CD4-positive, alpha-beta T cell treated with Interleukin-1 beta for 1 hour (primary cell): ENCODE data around the gene HOXB9.

Experiments
- DNase-seq, 2 donors: peaks; one replicate each; pipeline ENCODE4 v3.0.0-alpha.2; 2020 to 2022

HOXB9 gene

GRCh38 chr17:48582750-48583069, 43.4 kb downstream of the HOXB9 start:
- DNase-seq, result no peak

DNA sequence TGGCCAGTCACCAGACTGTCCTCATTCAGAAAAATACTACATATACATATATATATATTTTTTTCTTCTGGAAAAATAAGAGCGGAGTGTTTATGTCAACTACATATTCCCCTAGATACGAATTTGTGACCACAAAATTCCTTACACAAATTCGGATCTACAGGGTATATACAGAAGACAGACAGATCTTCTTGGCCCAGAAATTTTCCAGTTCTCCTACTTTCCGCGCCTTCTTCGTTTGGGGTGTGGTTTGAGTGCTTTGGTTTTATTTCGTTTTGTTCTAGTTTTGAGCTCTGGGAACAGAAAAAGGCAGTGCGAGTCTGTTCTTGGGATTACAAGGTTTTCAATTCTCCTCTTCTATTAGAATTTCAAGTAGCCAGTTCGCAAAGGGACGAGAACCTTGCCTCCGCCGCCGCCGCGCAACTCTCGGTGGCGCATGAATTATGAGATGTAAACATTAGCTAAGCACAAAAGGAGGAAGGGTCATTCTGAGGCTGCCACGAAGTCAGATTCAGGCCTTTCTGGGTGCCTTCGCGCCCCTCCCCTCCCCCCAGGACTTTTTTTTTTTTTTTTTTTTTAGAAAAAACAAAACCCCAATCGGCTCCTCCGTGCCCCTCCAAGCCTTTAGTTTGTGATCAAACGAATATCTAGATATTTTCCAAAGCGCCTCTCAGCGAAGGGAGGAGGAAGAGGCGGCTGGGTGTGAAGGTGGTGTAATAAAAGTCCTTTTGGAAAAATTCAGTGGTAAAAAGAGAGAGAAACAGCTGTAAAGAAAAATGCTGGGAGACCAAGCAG, 46.2 kb downstream of the HOXB9 start:
- no peak for DNase-seq

- no peak for DNase-seq
These were observed 46.7 kb downstream of the HOXB9 start for GRCh38 chr17:48579471-48579759.

DNA sequence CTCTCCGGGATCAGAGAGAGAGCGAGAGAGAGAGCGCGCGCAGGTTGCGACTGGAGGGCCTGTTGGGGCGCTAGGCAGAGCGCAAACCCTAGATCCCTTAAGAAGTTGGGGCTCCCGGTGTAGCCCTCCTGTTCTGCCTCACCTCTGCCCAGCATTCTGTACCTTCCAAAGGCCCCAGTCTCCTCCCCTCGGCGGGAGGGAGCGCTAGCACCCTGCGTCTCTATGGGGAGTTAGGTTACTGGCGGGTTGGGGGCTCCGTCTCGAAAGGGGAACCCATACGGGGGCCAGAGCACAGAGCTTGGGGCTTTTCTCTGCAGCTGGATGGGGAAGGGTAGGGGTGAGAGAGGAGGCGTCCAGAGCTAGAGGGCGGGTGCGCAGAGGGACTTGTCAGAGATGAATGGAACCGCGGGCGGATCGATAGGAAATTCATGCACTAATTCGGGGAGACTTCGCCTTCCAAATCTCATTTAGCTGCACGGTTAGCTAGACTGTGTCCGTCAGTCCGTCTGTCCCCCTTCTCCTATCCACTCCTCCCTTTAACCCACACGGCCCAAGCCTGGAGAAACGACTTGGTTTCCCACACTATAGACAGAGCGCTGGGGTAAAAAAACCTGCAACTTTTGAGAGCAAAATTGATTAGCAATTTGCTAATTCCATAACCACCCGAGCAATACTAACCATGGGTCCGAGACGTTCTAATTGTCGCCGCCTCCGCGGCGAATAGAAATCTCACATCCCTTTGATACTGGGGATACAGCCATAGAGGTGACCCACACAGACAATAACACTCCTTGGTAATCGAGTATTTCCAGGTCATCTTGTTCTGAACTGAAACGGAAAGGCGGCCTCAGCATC, 47.3 kb downstream of the HOXB9 start:
- DNase-seq, result no peak

- peak; percentile 51 to 73 for DNase-seq
These were observed 48.1 kb downstream of the HOXB9 start, which contains the start of gene HOXB4 for GRCh38 chr17:48577946-48578615. Gene HOXB4, minus strand, starts transcription at chr17:48578350. Its CDS starts 31 bp downstream, at chr17:48578319.

- no peak for DNase-seq
These were observed 48.7 kb downstream of the HOXB9 start for GRCh38 chr17:48577330-48577945.

DNA sequence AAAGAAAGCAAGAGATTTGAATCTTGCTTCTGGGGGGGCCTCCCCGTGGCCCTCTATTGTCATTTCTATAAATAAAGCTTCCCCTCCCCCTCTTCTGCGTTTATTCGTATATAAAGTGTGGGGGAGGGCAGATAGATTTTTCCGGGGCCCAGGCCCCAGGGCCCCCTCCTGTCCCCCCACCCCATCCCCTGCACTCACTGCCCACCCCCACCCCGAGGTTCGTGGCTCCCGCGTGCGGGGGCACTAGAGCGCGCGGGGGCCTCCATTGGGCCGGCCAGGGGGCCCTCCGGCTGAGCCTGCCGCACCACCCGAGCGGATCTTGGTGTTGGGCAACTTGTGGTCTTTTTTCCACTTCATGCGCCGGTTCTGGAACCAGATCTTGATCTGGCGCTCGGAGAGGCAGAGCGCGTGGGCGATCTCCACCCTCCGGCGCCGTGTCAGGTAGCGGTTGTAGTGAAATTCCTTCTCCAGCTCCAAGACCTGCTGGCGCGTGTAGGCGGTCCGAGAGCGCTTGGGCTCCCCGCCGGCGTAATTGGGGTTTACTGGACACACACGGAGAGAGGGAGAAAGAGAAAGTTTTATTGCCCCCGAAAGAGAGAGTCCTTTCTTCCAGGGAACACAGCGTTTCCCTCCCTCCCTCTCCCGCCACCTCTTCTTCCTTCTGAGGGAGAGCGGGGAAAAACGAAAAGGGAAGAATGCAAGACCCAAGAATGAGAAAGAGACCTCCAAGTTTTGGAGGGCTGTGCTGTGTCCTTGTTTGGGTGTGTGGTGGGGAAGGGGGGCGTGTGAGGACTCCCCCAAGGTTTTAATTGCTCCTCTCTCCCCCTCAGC, 49.5 kb downstream of the HOXB9 start:
- no peak for DNase-seq

- DNase-seq, result no peak
These were observed 50.3 kb downstream of the HOXB9 start for GRCh38 chr17:48575673-48576478.

DNA sequence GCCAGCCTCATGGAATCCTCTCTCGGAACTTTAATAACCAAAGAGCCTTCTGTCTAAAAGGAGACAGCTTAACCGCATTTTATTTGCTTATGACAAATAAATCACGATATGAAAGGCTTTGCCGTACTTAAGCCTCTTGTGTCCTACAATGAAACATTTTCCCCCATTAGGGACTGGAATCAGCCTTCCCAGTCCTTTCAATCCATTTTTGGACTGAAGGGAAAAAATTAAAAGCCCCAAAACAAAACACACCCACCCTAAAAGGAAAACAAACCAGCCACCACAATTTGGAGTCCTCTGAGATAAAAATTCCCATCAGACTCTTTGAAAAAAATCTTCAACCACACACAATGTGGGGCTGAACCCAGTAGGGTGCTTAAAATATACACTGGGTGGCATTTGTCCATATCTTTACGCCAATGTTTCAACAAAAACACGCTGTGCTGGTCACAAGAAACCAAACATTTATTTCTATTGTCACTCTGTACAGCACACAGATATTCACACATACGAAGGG, 51.0 kb downstream of the HOXB9 start:
- DNase-seq, result no peak

- DNase-seq, result no peak
These were observed 51.6 kb downstream of the HOXB9 start for GRCh38 chr17:48574505-48575065.

GRCh38 chr17:48571826-48572417, 54.2 kb downstream of the HOXB9 start:
- DNase-seq, result no peak
